ENCODE data around the gene MARCKS. TPM values are rescaled to one million over a fixed set of nuclear protein-coding genes. Genes with fewer than 3 reads are reported as not detected.
A peak's percentile ranks its signal among the peaks of the same experiment; 100 is the strongest.
"Not testable (repeated sequence)": the region's sequence is repeated elsewhere in the genome, so short reads cannot be mapped to it uniquely, and the experiment has no call there.

The MARCKS gene
- total RNA-seq, 4 donors from 2014 or later = 64.2 to 118 (median 90.5) TPM

GRCh38 chr6:113909224-113909856, 52.2 kb downstream of the MARCKS start:
- H3K4me1 ChIP-seq = peaks cover 0 to 4% (median under 1%) of the 10 kb centered on the region in 4 donors
- no peaks in the 10 kb centered on the region for H3K27me3 ChIP-seq
- peak; percentile 70 to 81 (median 74) for TF ChIP-seq CTCF (IDR thresholded peaks at IDR 0.05)
- no peak for TF ChIP-seq EP300 (IDR thresholded peaks at IDR 0.05; ENCODE audit: low read depth)
- intact Hi-C loops (cut with DNase I; ENCODE audit: low total_unique reads) = no loop called here
- in situ Hi-C loops (cut with MboI; ENCODE audit: low pct_ligation_motif_present in 1 of 4, low pct_unique_long_range_greater_than_20kb in 1 of 4, low sequenced_read_pairs in 3 of 4) = loop anchor here in 3 of 4 donors (10.0 to 25.0 kb wide), 2 partner anchors 1135 to 1722 kb away; no protein-coding TSS in a partner anchor
- H3K27ac ChIP-seq = no peak overlapping the region
- no peaks in the 10 kb centered on the region for H3K9me3 ChIP-seq
- 7 to 19% methylated on average over 5 to 6 of the region's 6 CpGs for WGBS, 2 donors (ENCODE audit: low coverage in 1 of 2)
- no peak for DNase-seq
- H3K36me3 ChIP-seq = no peaks in the 10 kb centered on the region
- no peak overlapping the region for H3K4me3 ChIP-seq

- in situ Hi-C loops (cut with MboI; ENCODE audit: low pct_ligation_motif_present in 1 of 4, low pct_unique_long_range_greater_than_20kb in 1 of 4, low sequenced_read_pairs in 3 of 4) = loop anchor here in 2 of 4 donors (10.0 to 25.0 kb wide), 2 partner anchors 1135 to 1723 kb away; no protein-coding TSS in a partner anchor
- H3K27me3 ChIP-seq; H3K4me3 ChIP-seq; DNase-seq; H3K9me3 ChIP-seq; H3K27ac ChIP-seq; H3K4me1 ChIP-seq; intact Hi-C loops (cut with DNase I; ENCODE audit: low total_unique reads); H3K36me3 ChIP-seq: not testable (repeated sequence)
- 76 to 78% methylated on average over 1 of the region's 1 CpG for WGBS, 2 donors (ENCODE audit: low coverage in 1 of 2)
These were observed 53.1 kb downstream of the MARCKS start for GRCh38 chr6:113910285-113910684.

Other genes starting within 250 kb of the MARCKS start
- 10 to 100 TPM; 26.6 to 60.8 (median 38.0) TPM for gene HDAC2, start 113.8 kb downstream of the MARCKS start, total RNA-seq

Measured in transverse colon (tissue), 4 donors.